Measurements from ENCODE around the gene AGAP3. TPM values are rescaled to one million over a fixed set of nuclear protein-coding genes. Genes with fewer than 3 reads are reported as not detected.

Gene AGAP3
- total and polyA plus RNA-seq, 2 donors from 2014 or later: 35.8 to 64.4 TPM

DNA sequence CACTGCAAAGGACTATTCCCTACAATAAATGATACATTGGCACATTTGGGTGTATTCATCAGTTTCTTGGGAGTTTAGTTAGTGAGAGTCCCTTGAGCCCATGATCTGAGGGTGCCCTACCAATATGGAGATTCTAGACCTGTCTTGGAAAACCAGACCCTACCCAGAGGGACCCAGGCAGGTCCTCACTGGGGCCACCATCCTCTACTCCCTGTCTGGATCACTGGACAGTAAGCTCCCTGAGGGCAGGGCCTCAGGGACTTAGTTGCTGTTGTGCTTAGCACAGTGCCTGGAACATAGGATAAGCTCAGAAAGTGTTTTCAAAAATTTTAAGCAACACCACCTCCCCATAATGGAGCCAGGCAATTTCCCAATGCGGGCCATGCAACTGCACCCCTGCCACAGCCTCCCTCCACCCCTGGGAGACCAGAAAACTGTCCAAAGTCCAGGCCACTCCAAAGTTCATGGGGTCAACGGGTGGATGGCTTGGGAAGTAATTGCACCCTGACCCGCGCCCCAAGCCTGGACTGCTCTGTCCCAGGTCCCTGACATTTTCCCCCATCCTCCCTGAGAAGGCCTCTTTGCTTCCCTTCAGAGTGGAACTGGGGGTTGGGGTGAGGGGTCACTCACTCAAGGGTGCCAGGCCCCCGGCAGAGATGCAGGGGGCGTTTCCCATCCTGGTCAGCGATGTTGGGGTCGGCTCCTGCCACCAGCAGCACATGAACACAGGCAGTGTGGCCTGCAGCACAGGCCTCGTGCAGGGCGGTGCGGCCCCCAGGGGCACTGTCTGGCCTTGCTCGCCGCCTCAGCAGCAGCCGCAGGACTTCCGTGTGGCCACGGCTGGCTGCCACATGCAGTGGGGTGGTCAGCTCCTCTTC lies 99.7 kb downstream of the AGAP3 start:
- H3K9me3 ChIP-seq (ENCODE audit: control insufficient read depth in 2 of 3, insufficient read depth in 1 of 3, low read length in 3 of 3): no peaks in the 10 kb centered on the region
- H3K4me3 ChIP-seq (ENCODE audit: low read length in 3 of 3): no peak overlapping the region
- intact Hi-C loops (cut with DNase I): no loop called here
- H3K9ac ChIP-seq (ENCODE audit: low read length in 3 of 3): no peak overlapping the region
- DNase-seq (peak in 1 of 5 donors; percentile 11), FAIRE-seq (no peak)
- no peaks in the 10 kb centered on the region for H3K27me3 ChIP-seq (ENCODE audit: control insufficient read depth, insufficient read depth, low read length)
- H3K36me3 ChIP-seq (ENCODE audit: control insufficient read depth in 2 of 3, insufficient read depth in 3 of 3, low read length in 3 of 3): no peaks in the 10 kb centered on the region
- H3K4me1 ChIP-seq (ENCODE audit: control insufficient read depth in 2 of 3, insufficient read depth in 2 of 3, low read depth in 1 of 3, low read length in 3 of 3): no peaks in the 10 kb centered on the region
- no peak overlapping the region for H3K27ac ChIP-seq (ENCODE audit: low read depth in 2 of 2, low read length in 2 of 2)
- TF ChIP-seq CTCF (IDR thresholded peaks at IDR 0.05; ENCODE audit: borderline replicate concordance, extremely low read depth, insufficient read depth): no peak

DNA sequence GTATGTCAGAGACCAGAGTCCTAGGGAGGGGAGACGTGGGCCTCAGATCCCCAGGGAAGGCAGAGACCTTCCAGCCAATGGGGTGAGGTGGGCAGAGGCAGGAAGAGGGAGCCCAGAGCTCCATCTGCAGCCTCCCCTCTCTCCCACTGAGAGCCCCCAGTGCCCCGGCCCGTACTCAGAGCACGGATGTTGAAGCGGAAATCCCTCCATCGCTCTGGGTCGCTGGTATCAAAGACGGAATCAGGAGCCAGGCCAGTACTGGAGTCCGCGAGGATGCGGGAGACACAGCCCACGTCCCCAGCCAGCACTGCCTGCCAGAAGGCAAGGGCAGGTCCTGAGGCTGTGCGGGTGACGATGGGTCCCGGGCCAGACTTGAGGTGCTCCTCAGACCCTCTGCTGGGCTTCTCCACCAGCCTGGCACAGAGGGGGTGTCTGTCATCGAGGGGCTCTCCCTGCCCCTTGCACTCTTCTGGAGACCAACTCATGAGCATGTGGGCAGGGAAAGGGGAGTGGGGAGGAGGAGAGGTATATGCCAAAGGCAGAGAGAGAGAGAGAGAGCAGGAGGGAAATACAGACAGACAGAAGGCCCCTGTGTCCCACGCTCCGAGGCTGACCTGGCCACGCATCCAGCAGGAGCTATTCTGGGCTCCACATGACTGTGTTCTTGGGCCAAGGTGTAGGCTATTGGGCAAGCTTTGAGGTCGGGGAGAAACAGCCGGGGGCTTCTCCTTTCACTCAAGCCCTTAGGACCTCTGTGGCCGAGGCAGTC lies 100.5 kb downstream of the AGAP3 start, which contains the start of gene ASB10:
ASB10 (minus strand) TSS at position 611 of the 769 bp plus-strand sequence; CDS start at position 491, 120 bp downstream.
- no peak for DNase-seq
- no peaks in the 10 kb centered on the region for H3K36me3 ChIP-seq (ENCODE audit: control insufficient read depth in 2 of 3, insufficient read depth in 3 of 3, low read length in 3 of 3)

DNA sequence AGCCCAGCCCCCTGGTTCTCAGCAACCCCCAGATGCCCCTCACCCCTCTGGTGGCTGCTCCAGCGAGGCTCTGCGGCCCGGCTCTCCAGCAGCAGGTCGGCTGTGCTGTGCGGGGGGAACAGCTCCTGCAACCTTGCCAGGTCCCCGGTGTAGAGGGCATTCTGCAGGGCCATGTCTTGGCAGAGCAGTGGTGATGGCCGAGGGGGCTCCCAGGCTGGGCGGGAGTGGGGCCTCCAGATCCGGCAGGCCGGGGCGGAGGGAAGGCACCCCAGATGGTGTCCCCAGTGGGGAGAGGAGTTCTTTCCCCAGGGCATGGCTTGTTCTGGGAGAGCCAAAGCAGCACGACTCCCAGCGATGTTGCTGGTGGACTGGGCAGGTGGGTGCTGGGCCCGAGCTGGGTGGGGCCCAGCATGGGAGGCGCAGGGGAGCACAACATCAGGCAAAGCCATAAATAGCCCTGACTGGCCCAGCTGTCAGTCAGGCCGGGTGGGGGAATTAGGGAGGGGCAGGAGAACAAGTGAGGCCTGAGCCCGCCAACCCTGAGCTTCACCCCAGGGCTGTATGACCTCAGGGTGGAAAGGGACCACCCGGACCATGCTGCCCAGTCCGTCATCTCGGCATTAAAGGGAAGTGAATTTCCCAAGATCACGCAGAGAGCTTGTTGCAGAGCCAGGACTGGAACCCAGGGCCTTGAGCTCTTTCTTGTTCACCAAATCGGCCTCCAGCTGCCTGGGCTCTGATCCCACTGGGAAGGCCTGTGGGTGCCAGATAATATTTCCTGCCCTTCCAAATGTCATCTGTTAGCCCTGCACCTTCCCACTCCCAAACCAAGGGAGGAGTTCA lies 101.4 kb downstream of the AGAP3 start:
- Histone ChIP-seq H3K27ac (ENCODE audit: low read depth in 2 of 2, low read length in 2 of 2) (no peak overlapping the region), H3K27me3 (ENCODE audit: control insufficient read depth, insufficient read depth, low read length) (no peaks in the 10 kb centered on the region), H3K4me1 (ENCODE audit: control insufficient read depth in 2 of 3, insufficient read depth in 2 of 3, low read depth in 1 of 3, low read length in 3 of 3) (no peaks in the 10 kb centered on the region), H3K9me3 (ENCODE audit: control insufficient read depth in 2 of 3, insufficient read depth in 1 of 3, low read length in 3 of 3) (no peaks in the 10 kb centered on the region), H3K9ac (ENCODE audit: low read length in 3 of 3) (no peak overlapping the region), H3K36me3 (ENCODE audit: control insufficient read depth in 2 of 3, insufficient read depth in 3 of 3, low read length in 3 of 3) (no peaks in the 10 kb centered on the region), H3K4me3 (ENCODE audit: low read length in 3 of 3) (no peak overlapping the region)
- DNase-seq (no peak), FAIRE-seq (no peak)
- no peak for TF ChIP-seq CTCF (IDR thresholded peaks at IDR 0.05; ENCODE audit: borderline replicate concordance, extremely low read depth, insufficient read depth)
- intact Hi-C loops (cut with DNase I): no loop called here

More for the DNA sequence above, 100.5 kb downstream of the AGAP3 start, which contains the start of gene ASB10:
- intact Hi-C loops (cut with DNase I): no loop called here
- Histone ChIP-seq H3K4me3 (ENCODE audit: low read length in 3 of 3) (no peak within 1 kb of the TSS), H3K9me3 (ENCODE audit: control insufficient read depth in 2 of 3, insufficient read depth in 1 of 3, low read length in 3 of 3) (no peaks in the 10 kb centered on the region), H3K27me3 (ENCODE audit: control insufficient read depth, insufficient read depth, low read length) (no peaks in the 10 kb centered on the region), H3K4me1 (ENCODE audit: control insufficient read depth in 2 of 3, insufficient read depth in 2 of 3, low read depth in 1 of 3, low read length in 3 of 3) (no peaks in the 10 kb centered on the region), H3K9ac (ENCODE audit: low read length in 3 of 3) (no peak within 1 kb of the TSS), H3K27ac (ENCODE audit: low read depth in 2 of 2, low read length in 2 of 2) (no peak within 1 kb of the TSS)
- no peak for FAIRE-seq
- TF ChIP-seq CTCF (IDR thresholded peaks at IDR 0.05; ENCODE audit: borderline replicate concordance, extremely low read depth, insufficient read depth): no peak
